Left lung (tissue), 10 donors: ENCODE results near the gene SEL1L3. TPM values are rescaled to one million over a fixed set of nuclear protein-coding genes. Genes with fewer than 3 reads are reported as not detected.

ENCODE experiments used
- ATAC-seq: fragments of 200-7000 bp; cut with Tn5 transposase; one replicate; pipeline ENCODE4 v1.9.1; 2020; ENCODE audit warnings: moderate library complexity
- DNase-seq, 4 donors: peaks; one replicate each; pipeline ENCODE4 v3.0.0-alpha.2; 2013 to 2020
- H3K27ac ChIP-seq, 2 donors: fragments of 200-600 bp; sonication (generic) in 1 of 2; one replicate each; pipeline versions ENCODE4 v1.5.0 to v1.8.0; 2020 to 2021
- H3K27me3 ChIP-seq, 2 donors: fragments of 200-600 bp; sonication (generic) in 1 of 2; one replicate each; pipeline versions ENCODE4 v1.5.0 to v1.8.0; 2020 to 2021
- H3K36me3 ChIP-seq, 2 donors: fragments of 200-600 bp; sonication (generic) in 1 of 2; one replicate each; pipeline versions ENCODE4 v1.5.0 to v1.8.0; 2020 to 2021
- H3K4me1 ChIP-seq, 2 donors: fragments of 200-600 bp; one replicate each; pipeline ENCODE4 v1.8.0; 2021
- H3K4me3 ChIP-seq, 2 donors: fragments of 200-600 bp; sonication (generic) in 1 of 2; one replicate each; pipeline versions ENCODE4 v1.5.0 to v1.8.0; 2020 to 2021; ENCODE audit warnings: mild to moderate bottlenecking in 1 of 2
- H3K9me3 ChIP-seq, 2 donors: fragments of 200-600 bp; sonication (generic) in 1 of 2; one replicate each; pipeline versions ENCODE4 v1.5.0 to v1.8.0; 2020 to 2021
- CTCF ChIP-seq, 2 donors: fragments of 200-600 bp; sonication (generic) in 1 of 2; IDR thresholded peaks; one replicate each; pipeline versions ENCODE4 v1.5.0 to v1.8.0; 2021; ENCODE audit warnings: antibody characterized with exemption in 2 of 2
- intact Hi-C, 2 donors: fragments of 100-400 bp; cut with DNase I; formaldehyde crosslinking; loops; one replicate each; pipeline versions ENCODE4 v1.11.2 to v1.14.2; 2022
- polyA plus RNA-seq, 6 donors: library from polyadenylated mRNA; unstranded; fragments of 120-200 nt; gene quantifications; one replicate each; pipeline ENCODE4 v1.2.1, GENCODE V29; 2013; ENCODE audit not compliant: insufficient read length in 6 of 6
- total RNA-seq, 2 donors: library from RNA; stranded (reverse); fragmentation: NEBNext Ultra II Directional; extraction: Animal tissue kit (Norgen Biotek cat#: 25700); gene quantifications; one replicate each; pipeline ENCODE4 v1.2.1, GENCODE V29; 2021
- donor health status: DM: no; HTN: yes; CAD: no.
- donor health status: DM: no; HTN: no; CAD: no.

SEL1L3 gene
- total and polyA plus RNA-seq, 8 donors = 88.1 to 191 (median 114) TPM

- no peaks in the 10 kb centered on the region for H3K27me3 ChIP-seq
- no peak for TF ChIP-seq CTCF (IDR thresholded peaks at IDR 0.05)
- H3K9me3 ChIP-seq = no peaks in the 10 kb centered on the region
- no peak overlapping the region for H3K27ac ChIP-seq
- H3K36me3 ChIP-seq = peaks cover 0 to 48% of the 10 kb centered on the region in 2 donors
- peaks cover 3 to 19% of the 10 kb centered on the region in 2 donors for H3K4me1 ChIP-seq
- no peak overlapping the region for H3K4me3 ChIP-seq
- DNase-seq (no peak), ATAC-seq (no peak)
- intact Hi-C loops = no loop called here
These were observed 47.2 kb downstream of the SEL1L3 start for GRCh38 chr4:25815586-25815985.

- Histone ChIP-seq H3K9me3 (no peaks in the 10 kb centered on the region), H3K27ac (peak overlapping the region; percentile 23 to 29), H3K36me3 (peaks cover 0 to 43% of the 10 kb centered on the region in 2 donors), H3K4me1 (peaks cover 3 to 19% of the 10 kb centered on the region in 2 donors), H3K4me3 (no peak overlapping the region), H3K27me3 (no peaks in the 10 kb centered on the region)
- intact Hi-C loops = no loop called here
- ATAC-seq (peak; percentile 61), DNase-seq (peak in 2 of 4 donors; percentile 32 to 59)
- no peak for TF ChIP-seq CTCF (IDR thresholded peaks at IDR 0.05)
These were observed 48.3 kb downstream of the SEL1L3 start for GRCh38 chr4:25814301-25815136.

GRCh38 chr4:25813448-25814106 is 49.2 kb downstream of the SEL1L3 start:
- Histone ChIP-seq H3K4me3 (no peak overlapping the region), H3K27ac (peak overlapping the region; percentile 23 to 29), H3K4me1 (peaks cover 3 to 19% of the 10 kb centered on the region in 2 donors), H3K9me3 (no peaks in the 10 kb centered on the region), H3K36me3 (peaks cover 0 to 33% of the 10 kb centered on the region in 2 donors), H3K27me3 (no peaks in the 10 kb centered on the region)
- intact Hi-C loops = no loop called here
- ATAC-seq (peak; percentile 82), DNase-seq (peak in 2 of 4 donors; percentile 14 to 50)
- TF ChIP-seq CTCF (IDR thresholded peaks at IDR 0.05) = no peak

- no peak for TF ChIP-seq CTCF (IDR thresholded peaks at IDR 0.05)
- H3K4me1 ChIP-seq = peaks cover 3 to 19% of the 10 kb centered on the region in 2 donors
- no peak overlapping the region for H3K4me3 ChIP-seq
- ATAC-seq (no peak), DNase-seq (no peak)
- intact Hi-C loops = no loop called here
- no peaks in the 10 kb centered on the region for H3K27me3 ChIP-seq
- H3K27ac ChIP-seq = no peak overlapping the region
- no peaks in the 10 kb centered on the region for H3K9me3 ChIP-seq
- H3K36me3 ChIP-seq = peaks cover 0 to 16% of the 10 kb centered on the region in 2 donors
These were observed 50.9 kb downstream of the SEL1L3 start for GRCh38 chr4:25811841-25812240.

- Histone ChIP-seq H3K4me1 (peaks cover 3 to 19% of the 10 kb centered on the region in 2 donors), H3K27ac (peak overlapping the region in 1 of 2 donors; percentile 13)
- no peak for ATAC-seq
These were observed 51.5 kb downstream of the SEL1L3 start for GRCh38 chr4:25811374-25811690.

More at GRCh38 chr4:25811374-25811690, 51.5 kb downstream of the SEL1L3 start:
- no peak for DNase-seq
- intact Hi-C loops = no loop called here
- H3K36me3 ChIP-seq = peaks cover 0 to 11% of the 10 kb centered on the region in 2 donors
- no peaks in the 10 kb centered on the region for H3K27me3 ChIP-seq
- no peaks in the 10 kb centered on the region for H3K9me3 ChIP-seq
- H3K4me3 ChIP-seq = no peak overlapping the region
- no peak for TF ChIP-seq CTCF (IDR thresholded peaks at IDR 0.05)
